ENCODE data around the gene CIZ1. TPM values are rescaled to one million over a fixed set of nuclear protein-coding genes. Genes with fewer than 3 reads are reported as not detected.
A peak's percentile ranks its signal among the peaks of the same experiment; 100 is the strongest.

Gene CIZ1
- total and polyA plus RNA-seq, 5 donors from 2014 or later = 7.2 to 128 (median 8.1) TPM

DNA sequence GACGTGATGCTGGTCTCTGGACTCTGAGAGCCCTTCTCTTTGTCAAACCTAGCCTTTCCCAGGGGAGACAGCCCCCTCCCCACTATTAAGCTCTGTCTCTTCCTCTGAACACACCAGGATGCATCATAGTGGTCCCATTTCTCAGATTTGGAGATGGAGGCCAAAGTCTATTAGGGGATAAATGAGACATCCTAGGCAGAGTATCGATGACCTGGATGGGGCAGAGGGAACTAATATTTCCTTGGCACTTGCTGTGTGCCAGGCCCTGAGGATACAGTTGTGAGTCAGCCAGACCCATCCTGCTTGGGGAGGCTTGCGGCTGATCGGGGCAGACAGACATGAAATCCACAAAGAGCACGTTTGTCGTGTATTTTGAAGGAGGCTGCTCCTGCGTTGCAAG is 17.0 kb upstream of the CIZ1 start:
- peaks cover 58% of the 10 kb centered on the region for H3K27me3 Mint-ChIP-seq
- no peaks in the 10 kb centered on the region for H3K9me3 Mint-ChIP-seq
- Histone ChIP-seq H3K4me1 (ENCODE audit: control insufficient read depth, insufficient read depth, low read length, poor library complexity, severe bottlenecking) (peaks cover 11% of the 10 kb centered on the region), H3K36me3 (ENCODE audit: control insufficient read depth, insufficient read depth, low read length) (no peaks in the 10 kb centered on the region), H3K27ac (ENCODE audit: insufficient read depth, low read length, poor library complexity, severe bottlenecking) (no peak overlapping the region), H3K4me3 (ENCODE audit: low read depth, low read length) (no peak overlapping the region), H3K9me3 (ENCODE audit: control insufficient read depth in 2 of 2, low read length in 2 of 2) (no peaks in the 10 kb centered on the region), H3K27me3 (ENCODE audit: control insufficient read depth, insufficient read depth, low read length) (peaks cover 2% of the 10 kb centered on the region)
- H3K4me1 Mint-ChIP-seq = peaks cover 0 to 12% (median 0%) of the 10 kb centered on the region in 4 donors
- ATAC-seq (ENCODE audit: low read depth in 2 of 2) = no peak
- no peak for DNase-seq
- no peak overlapping the region for H3K4me3 Mint-ChIP-seq
- no peaks in the 10 kb centered on the region for H3K36me3 Mint-ChIP-seq
- no peak overlapping the region for H3K27ac Mint-ChIP-seq

DNA sequence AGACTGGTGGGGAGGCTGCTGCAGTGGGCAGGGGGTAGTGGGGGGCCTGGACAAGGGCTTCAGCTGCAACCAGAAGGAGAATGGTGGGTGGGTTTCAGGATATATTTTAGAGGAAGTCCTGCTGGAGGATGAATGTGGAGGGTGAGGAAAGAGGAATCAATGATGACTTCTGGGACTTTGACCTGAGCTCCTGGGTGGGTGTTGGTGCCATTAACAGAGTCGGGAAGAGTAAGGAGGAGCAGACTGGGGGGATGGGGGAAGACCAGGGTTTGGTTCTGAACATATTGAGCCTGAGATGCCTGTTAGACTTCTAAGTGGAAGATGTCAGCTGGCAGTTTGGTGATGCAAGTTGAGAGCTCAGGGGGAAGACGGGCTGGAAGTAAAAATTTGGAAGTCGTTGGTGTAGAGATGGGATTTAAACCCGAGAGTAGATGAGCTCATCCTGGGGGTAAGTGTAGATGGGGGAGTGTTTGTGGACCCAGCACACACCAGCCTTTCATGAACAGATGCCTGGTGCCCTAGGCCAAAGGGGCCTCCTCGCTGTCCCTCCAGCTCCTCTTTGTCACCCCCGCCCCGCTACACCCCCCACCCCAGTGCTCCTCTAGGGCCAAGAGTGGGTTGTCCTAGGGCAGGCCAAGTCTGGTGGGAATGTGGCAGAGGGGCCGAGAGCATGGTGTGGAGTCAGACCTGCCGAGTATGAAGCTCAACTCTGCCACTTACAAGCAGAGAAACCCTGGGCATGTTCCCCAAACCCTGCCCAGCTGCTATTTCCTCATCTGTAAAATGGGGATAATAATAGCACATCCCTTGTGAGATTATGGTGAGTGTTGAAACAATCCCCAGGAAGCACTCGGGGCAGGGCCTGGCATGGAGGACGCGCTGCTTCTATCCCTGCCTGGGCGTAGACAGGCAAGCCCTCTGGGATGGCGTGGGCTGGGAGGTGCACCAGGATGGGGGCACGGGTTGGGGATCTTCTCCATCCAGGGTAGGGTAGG is 15.8 kb upstream of the CIZ1 start:
- peaks cover 2% of the 10 kb centered on the region for H3K27me3 ChIP-seq (ENCODE audit: control insufficient read depth, insufficient read depth, low read length)
- no peak overlapping the region for H3K27ac ChIP-seq (ENCODE audit: insufficient read depth, low read length, poor library complexity, severe bottlenecking)
- H3K4me3 ChIP-seq (ENCODE audit: low read depth, low read length) = no peak overlapping the region
- H3K36me3 ChIP-seq (ENCODE audit: control insufficient read depth, insufficient read depth, low read length) = no peaks in the 10 kb centered on the region
- ATAC-seq (ENCODE audit: low read depth in 2 of 2) (no peak), DNase-seq (no peak)
- H3K4me1 ChIP-seq (ENCODE audit: control insufficient read depth, insufficient read depth, low read length, poor library complexity, severe bottlenecking) = peaks cover 16% of the 10 kb centered on the region
- Mint-ChIP-seq H3K9me3 (no peaks in the 10 kb centered on the region), H3K36me3 (no peaks in the 10 kb centered on the region), H3K4me3 (peak overlapping the region in 1 of 4 donors; percentile 30), H3K27ac (no peak overlapping the region), H3K27me3 (peaks cover 60% of the 10 kb centered on the region), H3K4me1 (peaks cover 2 to 17% (median 6%) of the 10 kb centered on the region in 4 donors)
- H3K9me3 ChIP-seq (ENCODE audit: control insufficient read depth in 2 of 2, low read length in 2 of 2) = no peaks in the 10 kb centered on the region

DNA sequence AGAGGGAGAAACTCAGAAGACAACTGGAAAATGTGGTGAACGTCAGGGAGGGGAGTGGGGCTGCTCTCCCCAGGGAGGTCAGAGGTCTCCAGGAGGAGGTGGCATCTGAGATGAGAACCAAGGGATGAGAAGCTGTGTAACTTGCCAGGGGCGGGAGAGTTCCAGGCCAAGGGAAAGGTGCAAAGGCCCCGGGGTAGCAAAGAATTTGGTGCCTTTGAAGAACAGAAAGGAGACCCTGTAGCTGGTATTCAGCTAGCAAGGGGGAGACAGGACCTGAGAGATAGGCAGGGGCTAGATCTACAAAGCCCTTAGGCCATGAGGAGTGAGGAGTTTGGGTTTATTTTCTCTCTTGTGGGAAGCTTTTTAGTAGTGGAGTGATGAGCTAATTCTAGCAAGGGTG is 15.1 kb upstream of the CIZ1 start:
- Mint-ChIP-seq H3K4me1 (peaks cover 2 to 17% (median 6%) of the 10 kb centered on the region in 4 donors), H3K27ac (no peak overlapping the region), H3K36me3 (no peaks in the 10 kb centered on the region), H3K4me3 (peak overlapping the region in 1 of 4 donors; percentile 30), H3K27me3 (peaks cover 52% of the 10 kb centered on the region), H3K9me3 (no peaks in the 10 kb centered on the region)
- Histone ChIP-seq H3K36me3 (ENCODE audit: control insufficient read depth, insufficient read depth, low read length) (no peaks in the 10 kb centered on the region), H3K27ac (ENCODE audit: insufficient read depth, low read length, poor library complexity, severe bottlenecking) (no peak overlapping the region), H3K4me3 (ENCODE audit: low read depth, low read length) (no peak overlapping the region), H3K27me3 (ENCODE audit: control insufficient read depth, insufficient read depth, low read length) (peaks cover 2% of the 10 kb centered on the region), H3K9me3 (ENCODE audit: control insufficient read depth in 2 of 2, low read length in 2 of 2) (no peaks in the 10 kb centered on the region), H3K4me1 (ENCODE audit: control insufficient read depth, insufficient read depth, low read length, poor library complexity, severe bottlenecking) (peaks cover 16% of the 10 kb centered on the region)
- no peak for DNase-seq
- no peak for ATAC-seq (ENCODE audit: low read depth in 2 of 2)

DNA sequence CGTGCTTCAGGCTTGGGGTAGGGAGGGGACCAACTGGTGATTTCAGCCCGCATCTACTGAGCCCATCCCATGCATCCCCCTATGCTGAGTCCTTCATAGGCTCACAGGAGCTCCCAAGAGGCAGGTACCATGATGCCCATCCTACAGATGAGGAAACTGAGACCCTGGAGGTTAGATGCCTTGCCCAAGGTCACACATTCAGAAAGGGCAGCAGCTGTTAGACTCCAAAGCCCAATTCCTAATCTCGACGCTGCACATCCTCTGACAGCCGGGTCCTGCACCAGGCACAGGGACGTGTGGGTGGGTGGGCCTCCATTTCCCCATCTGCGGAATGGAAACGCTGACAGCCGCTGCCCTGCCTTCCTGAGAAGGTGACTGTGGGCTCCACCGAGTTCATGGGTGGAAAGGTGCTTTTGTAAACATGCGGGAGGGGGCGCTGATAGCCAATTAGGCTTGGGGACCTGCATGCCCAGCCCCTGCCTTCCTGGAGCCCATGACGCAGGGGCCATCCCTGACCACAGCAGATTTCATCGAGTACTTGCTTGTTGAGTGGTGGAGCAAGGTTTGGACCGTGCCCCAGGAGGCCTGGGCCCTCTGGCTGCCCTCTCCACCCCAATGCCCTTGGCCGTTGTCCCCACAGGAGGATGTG is 14.0 kb upstream of the CIZ1 start:
- DNase-seq (no peak), ATAC-seq (ENCODE audit: low read depth in 2 of 2) (no peak)
- Mint-ChIP-seq H3K36me3 (no peaks in the 10 kb centered on the region), H3K27ac (no peak overlapping the region), H3K4me3 (peak overlapping the region in 1 of 4 donors; percentile 30), H3K4me1 (peaks cover 2 to 17% (median 6%) of the 10 kb centered on the region in 4 donors), H3K9me3 (no peaks in the 10 kb centered on the region), H3K27me3 (peaks cover 44% of the 10 kb centered on the region)
- peaks cover 2% of the 10 kb centered on the region for H3K27me3 ChIP-seq (ENCODE audit: control insufficient read depth, insufficient read depth, low read length)
- no peaks in the 10 kb centered on the region for H3K9me3 ChIP-seq (ENCODE audit: control insufficient read depth in 2 of 2, low read length in 2 of 2)
- peaks cover 16% of the 10 kb centered on the region for H3K4me1 ChIP-seq (ENCODE audit: control insufficient read depth, insufficient read depth, low read length, poor library complexity, severe bottlenecking)
- no peak overlapping the region for H3K4me3 ChIP-seq (ENCODE audit: low read depth, low read length)
- H3K27ac ChIP-seq (ENCODE audit: insufficient read depth, low read length, poor library complexity, severe bottlenecking) = no peak overlapping the region
- H3K36me3 ChIP-seq (ENCODE audit: control insufficient read depth, insufficient read depth, low read length) = no peaks in the 10 kb centered on the region

DNA sequence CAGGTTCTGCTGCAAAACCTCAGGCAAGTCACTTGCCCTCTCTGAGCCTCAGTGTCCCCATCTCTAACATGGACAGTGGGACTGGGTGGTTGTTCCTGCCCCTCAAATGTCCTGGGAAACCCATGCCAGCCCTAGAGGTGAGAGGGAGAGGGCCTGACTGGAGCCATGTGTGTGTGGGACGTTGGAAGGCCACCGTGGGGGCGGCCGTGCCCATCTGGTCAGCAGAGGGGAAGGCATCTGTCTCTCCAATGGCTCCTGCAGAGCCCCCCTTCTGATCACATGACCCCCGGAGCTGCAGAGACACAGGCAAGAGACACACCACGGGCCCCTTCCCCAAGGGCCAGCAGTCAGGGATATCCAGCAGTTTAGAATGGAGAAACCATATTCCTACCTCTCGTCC is 13.5 kb upstream of the CIZ1 start:
- H3K4me1 ChIP-seq (ENCODE audit: control insufficient read depth, insufficient read depth, low read length, poor library complexity, severe bottlenecking) = peaks cover 16% of the 10 kb centered on the region
- H3K9me3 Mint-ChIP-seq = no peaks in the 10 kb centered on the region
- no peak for DNase-seq
- H3K4me1 Mint-ChIP-seq = peaks cover 2 to 17% (median 6%) of the 10 kb centered on the region in 4 donors
- H3K4me3 Mint-ChIP-seq = peak overlapping the region in 2 of 4 donors; percentile 44 to 86
- peaks cover 44% of the 10 kb centered on the region for H3K27me3 Mint-ChIP-seq
- H3K9me3 ChIP-seq (ENCODE audit: control insufficient read depth in 2 of 2, low read length in 2 of 2) = no peaks in the 10 kb centered on the region
- no peaks in the 10 kb centered on the region for H3K36me3 Mint-ChIP-seq
- no peak overlapping the region for H3K27ac Mint-ChIP-seq
- no peak overlapping the region for H3K4me3 ChIP-seq (ENCODE audit: low read depth, low read length)
- ATAC-seq (ENCODE audit: low read depth in 2 of 2) = no peak
- no peak overlapping the region for H3K27ac ChIP-seq (ENCODE audit: insufficient read depth, low read length, poor library complexity, severe bottlenecking)
- no peaks in the 10 kb centered on the region for H3K36me3 ChIP-seq (ENCODE audit: control insufficient read depth, insufficient read depth, low read length)
- H3K27me3 ChIP-seq (ENCODE audit: control insufficient read depth, insufficient read depth, low read length) = peaks cover 2% of the 10 kb centered on the region

DNA sequence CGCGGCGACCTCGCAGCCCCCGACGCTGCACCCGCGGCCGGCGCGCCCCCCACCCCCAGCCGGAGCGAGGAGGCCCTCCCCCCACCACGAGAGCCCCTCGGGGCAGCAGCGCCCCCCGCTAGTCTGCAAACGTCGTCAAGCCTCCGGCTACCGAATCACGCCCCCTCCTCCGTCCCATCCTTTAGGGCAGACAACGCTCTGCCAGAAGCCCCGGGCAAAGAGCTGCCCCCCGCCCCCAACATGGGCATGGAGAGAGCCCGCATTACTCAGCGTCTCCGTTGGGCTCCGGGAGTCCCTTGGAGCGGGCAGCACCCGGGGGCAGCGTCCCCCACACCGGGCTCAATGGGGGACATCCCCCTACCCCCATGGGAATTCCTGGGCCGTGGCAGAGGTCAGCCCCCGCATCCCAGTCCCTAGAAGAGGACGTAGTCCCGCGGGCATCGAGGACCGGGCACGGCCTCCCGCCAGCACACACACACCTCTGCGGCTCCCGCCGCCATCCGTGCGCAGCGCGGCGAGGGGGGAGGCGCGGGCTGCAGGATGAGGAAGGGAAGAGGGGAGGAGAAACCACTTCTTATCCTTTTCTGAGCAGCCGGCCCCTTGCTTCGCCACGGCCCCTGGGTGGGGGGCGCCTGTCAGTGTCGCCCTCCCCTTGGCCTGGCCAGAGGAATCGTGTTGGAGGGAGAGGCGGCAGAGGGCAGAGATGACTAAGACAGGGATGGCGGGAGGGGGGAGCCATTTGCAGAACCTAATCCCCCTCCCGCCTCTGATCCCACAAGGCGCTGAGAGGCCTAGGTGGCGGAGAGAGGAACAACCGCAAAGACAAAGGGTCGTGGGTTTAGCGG is 12.6 kb upstream of the CIZ1 start:
- Histone ChIP-seq H3K27me3 (ENCODE audit: control insufficient read depth, insufficient read depth, low read length) (peaks cover 2% of the 10 kb centered on the region), H3K36me3 (ENCODE audit: control insufficient read depth, insufficient read depth, low read length) (no peaks in the 10 kb centered on the region), H3K4me1 (ENCODE audit: control insufficient read depth, insufficient read depth, low read length, poor library complexity, severe bottlenecking) (peaks cover 16% of the 10 kb centered on the region), H3K4me3 (ENCODE audit: low read depth, low read length) (no peak overlapping the region), H3K9me3 (ENCODE audit: control insufficient read depth in 2 of 2, low read length in 2 of 2) (no peaks in the 10 kb centered on the region), H3K27ac (ENCODE audit: insufficient read depth, low read length, poor library complexity, severe bottlenecking) (no peak overlapping the region)
- H3K27ac Mint-ChIP-seq = peak overlapping the region in 1 of 3 donors; percentile 79
- ATAC-seq (ENCODE audit: low read depth in 2 of 2) = no peak
- peak in 1 of 3 donors; percentile 12 for DNase-seq
- peak overlapping the region; percentile 22 to 86 (median 68) for H3K4me3 Mint-ChIP-seq
- no peaks in the 10 kb centered on the region for H3K36me3 Mint-ChIP-seq
- H3K9me3 Mint-ChIP-seq = no peaks in the 10 kb centered on the region
- peaks cover 38% of the 10 kb centered on the region for H3K27me3 Mint-ChIP-seq
- H3K4me1 Mint-ChIP-seq = peaks cover 2 to 17% (median 6%) of the 10 kb centered on the region in 4 donors

DNA sequence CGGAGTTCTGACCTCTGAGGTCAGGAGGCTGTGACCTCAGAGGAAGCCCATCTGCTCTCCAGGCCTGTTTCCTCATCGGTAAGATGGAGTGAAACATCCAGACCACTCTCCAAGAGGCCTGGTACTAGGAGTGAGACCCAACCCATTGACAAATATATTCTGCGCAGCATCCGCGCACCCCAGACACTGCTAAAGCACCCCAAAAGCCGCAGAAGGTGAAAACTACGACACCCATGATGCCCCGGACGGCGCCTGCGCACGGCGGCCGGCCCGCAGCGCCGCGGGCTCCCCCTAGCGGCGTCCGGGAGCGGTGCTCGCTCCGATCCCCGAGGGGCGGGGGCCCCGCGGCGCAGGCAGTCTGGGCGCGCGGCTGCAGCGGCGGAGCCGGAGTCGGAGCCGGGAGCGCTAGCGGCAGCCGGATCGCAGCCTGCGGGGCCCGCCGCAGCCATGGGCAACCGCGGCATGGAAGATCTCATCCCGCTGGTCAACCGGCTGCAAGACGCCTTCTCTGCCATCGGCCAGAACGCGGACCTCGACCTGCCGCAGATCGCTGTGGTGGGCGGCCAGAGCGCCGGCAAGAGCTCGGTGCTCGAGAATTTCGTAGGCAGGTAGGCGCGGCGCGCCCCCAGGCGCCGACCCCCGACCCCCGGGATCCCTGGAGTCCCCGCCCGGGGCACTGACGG is 11.8 kb upstream of the CIZ1 start, which contains the start of gene DNM1:
DNM1 (plus strand) TSS at position 356 of the 683 bp plus-strand sequence; CDS start at position 448, 92 bp downstream.
- Histone ChIP-seq H3K27me3 (ENCODE audit: control insufficient read depth, insufficient read depth, low read length) (peaks cover 2% of the 10 kb centered on the region), H3K27ac (ENCODE audit: insufficient read depth, low read length, poor library complexity, severe bottlenecking) (no peak within 1 kb of the TSS), H3K9me3 (ENCODE audit: control insufficient read depth in 2 of 2, low read length in 2 of 2) (no peaks in the 10 kb centered on the region), H3K4me1 (ENCODE audit: control insufficient read depth, insufficient read depth, low read length, poor library complexity, severe bottlenecking) (peaks cover 16% of the 10 kb centered on the region), H3K36me3 (ENCODE audit: control insufficient read depth, insufficient read depth, low read length) (no peaks in the 10 kb centered on the region), H3K4me3 (ENCODE audit: low read depth, low read length) (peak within 1 kb of the TSS; percentile 47)
- H3K4me1 Mint-ChIP-seq = peaks cover 2 to 17% (median 6%) of the 10 kb centered on the region in 4 donors
- DNase-seq (peak; percentile 65 to 79 (median 69)), ATAC-seq (ENCODE audit: low read depth in 2 of 2) (peak; percentile 90 to 91)
- H3K27ac Mint-ChIP-seq = peak within 1 kb of the TSS in 1 of 3 donors; percentile 79
- H3K36me3 Mint-ChIP-seq = no peaks in the 10 kb centered on the region
- no peaks in the 10 kb centered on the region for H3K9me3 Mint-ChIP-seq
- H3K27me3 Mint-ChIP-seq = peaks cover 31% of the 10 kb centered on the region
- peak within 1 kb of the TSS; percentile 80 to 86 (median 82) for H3K4me3 Mint-ChIP-seq
